GM23338 (cell line): ENCODE measurements around the gene AZU1. TPM values are rescaled to one million over a fixed set of nuclear protein-coding genes. Genes with fewer than 3 reads are reported as not detected.
"Not testable (repeated sequence)": the region's sequence is repeated elsewhere in the genome, so short reads cannot be mapped to it uniquely, and the experiment has no call there.

Source experiments
- ATAC-seq: fragments of 200-7000 bp; cut with Tn5 transposase; 3 replicates; pipeline ENCODE4 v1.9.1; 2020
- DNase-seq: peaks from one replicate; pipeline ENCODE4 v3.0.0-alpha.2; 2015; ENCODE audit warnings: low spot score
- H2AFZ ChIP-seq: fragments of 200-600 bp; sonication (generic); 2 replicates; pipeline ENCODE4 v1.8.0; 2016; ENCODE audit warnings: antibody characterized with exemption, mild to moderate bottlenecking, moderate library complexity
- H3F3A ChIP-seq: fragments of 200-600 bp; sonication (generic); replicated peaks from 2 replicates; pipeline ENCODE4 v1.8.0; 2017; ENCODE audit warnings: antibody characterized with exemption, mixed run types, low read depth
- H3K27ac ChIP-seq: fragments of 200-600 bp; sonication (generic); 2 replicates; pipeline ENCODE4 v1.6.1; 2016; ENCODE audit warnings: low read depth
- H3K27me3 ChIP-seq: fragments of 200-600 bp; sonication (generic); 2 replicates; pipeline ENCODE4 v1.8.0; 2016; ENCODE audit warnings: mild to moderate bottlenecking, mixed run types, moderate library complexity; ENCODE audit not compliant: insufficient read depth
- H3K36me3 ChIP-seq: fragments of 200-600 bp; sonication (generic); 2 replicates; pipeline ENCODE4 v1.8.0; 2016; ENCODE audit warnings: mild to moderate bottlenecking; ENCODE audit not compliant: insufficient read depth
- H3K4me1 ChIP-seq: fragments of 200-600 bp; sonication (generic); 2 replicates; pipeline ENCODE4 v1.8.0; 2016; ENCODE audit warnings: mild to moderate bottlenecking, moderate library complexity; ENCODE audit not compliant: insufficient read depth
- H3K4me2 ChIP-seq: fragments of 200-600 bp; sonication (generic); 2 replicates; pipeline ENCODE4 v1.7.1; 2017; ENCODE audit warnings: mixed run types
- H3K4me3 ChIP-seq: fragments of 200-600 bp; sonication (generic); 2 replicates; pipeline ENCODE4 v1.6.1; 2016; ENCODE audit warnings: mixed run types
- H3K79me2 ChIP-seq: fragments of 200-600 bp; sonication (generic); replicated peaks from 2 replicates; pipeline ENCODE4 v1.8.0; 2017; ENCODE audit warnings: mild to moderate bottlenecking; ENCODE audit not compliant: insufficient read depth
- H3K9me2 ChIP-seq: fragments of 200-600 bp; sonication (generic); 2 replicates; pipeline ENCODE4 v1.8.0; 2017; ENCODE audit not compliant: insufficient read depth
- H4K20me1 ChIP-seq: fragments of 200-600 bp; sonication (generic); replicated peaks from 2 replicates; pipeline ENCODE4 v1.8.0; 2017; ENCODE audit warnings: mild to moderate bottlenecking; ENCODE audit not compliant: insufficient read depth
- H3K27ac Mint-ChIP-seq: 2 replicates; pipeline ENCODE4 v1.8.0; 2020; ENCODE audit warnings: inconsistent platforms, mild to moderate bottlenecking, moderate library complexity, mixed read lengths
- H3K27me3 Mint-ChIP-seq: 3 replicates; pipeline ENCODE4 v1.8.0; 2022; ENCODE audit warnings: low read depth, mild to moderate bottlenecking, moderate library complexity, mixed read lengths, inconsistent platforms; ENCODE audit not compliant: insufficient read depth, poor library complexity
- H3K36me3 Mint-ChIP-seq: 3 replicates; pipeline ENCODE4 v1.8.0; 2021; ENCODE audit warnings: low read depth, mild to moderate bottlenecking, inconsistent platforms, moderate library complexity, mixed read lengths
- H3K4me1 Mint-ChIP-seq: 3 replicates; pipeline ENCODE4 v1.8.0; 2020; ENCODE audit warnings: mild to moderate bottlenecking, inconsistent platforms, mixed read lengths
- H3K4me3 Mint-ChIP-seq: 3 replicates; pipeline ENCODE4 v1.8.0; 2021; ENCODE audit warnings: moderate library complexity, mild to moderate bottlenecking, inconsistent platforms, mixed read lengths
- H3K9me3 Mint-ChIP-seq: 3 replicates; pipeline ENCODE4 v1.8.0; 2020; ENCODE audit warnings: moderate library complexity, mild to moderate bottlenecking, inconsistent platforms, mixed read lengths
- CREB1 ChIP-seq: fragments of 250-450 bp; sonication (Bioruptor Pico); IDR thresholded peaks from 2 replicates; pipeline ENCODE4 v1.5.0; 2020; ENCODE audit warnings: low read depth, mild to moderate bottlenecking, moderate library complexity
- EZH2phosphoT487 ChIP-seq: fragments of 200-600 bp; sonication (generic); IDR thresholded peaks from one replicate; pipeline ENCODE4 v1.8.1; 2018; ENCODE audit warnings: antibody characterized with exemption; ENCODE audit not compliant: unreplicated experiment
- POLR2AphosphoS5 ChIP-seq: IDR thresholded peaks from 2 replicates; pipeline ENCODE4 v1.6.1; 2016; ENCODE audit warnings: antibody characterized with exemption, low read depth
- ZNF114 ChIP-seq: fragments of 250-450 bp; sonication (Bioruptor Pico); IDR thresholded peaks from 2 replicates; pipeline ENCODE4 v1.5.0; 2020; ENCODE audit warnings: mild to moderate bottlenecking, moderate library complexity
- polyA plus RNA-seq: library from polyadenylated mRNA; unstranded; fragments of >200 nt; fragmentation: Nextera tagmentation; extraction: Ambion mirVana; gene quantifications from 2 replicates; pipeline ENCODE4 v1.2.1, GENCODE V29; 2016
- total RNA-seq: library from RNA; depleted of rRNA; stranded (reverse); fragments of >200 nt; shearing (Covaris generic); gene quantifications from 2 replicates; pipeline ENCODE4 v1.2.3, GENCODE V29; 2014
- TF ChIP-seq, protein P1 (sequence below): IDR thresholded peaks from one replicate; pipeline ENCODE4 v1.6.1; 2018; ENCODE audit warnings: antibody characterized with exemption; ENCODE audit not compliant: unreplicated experiment

The AZU1 gene
- total and polyA plus RNA-seq, 2 experiments from 2014 or later = 0.78 to 1.4 TPM

GRCh38 chr19:816500-816857, 11.2 kb upstream of the AZU1 start (continued):
- TF ChIP-seq, protein P1, sequence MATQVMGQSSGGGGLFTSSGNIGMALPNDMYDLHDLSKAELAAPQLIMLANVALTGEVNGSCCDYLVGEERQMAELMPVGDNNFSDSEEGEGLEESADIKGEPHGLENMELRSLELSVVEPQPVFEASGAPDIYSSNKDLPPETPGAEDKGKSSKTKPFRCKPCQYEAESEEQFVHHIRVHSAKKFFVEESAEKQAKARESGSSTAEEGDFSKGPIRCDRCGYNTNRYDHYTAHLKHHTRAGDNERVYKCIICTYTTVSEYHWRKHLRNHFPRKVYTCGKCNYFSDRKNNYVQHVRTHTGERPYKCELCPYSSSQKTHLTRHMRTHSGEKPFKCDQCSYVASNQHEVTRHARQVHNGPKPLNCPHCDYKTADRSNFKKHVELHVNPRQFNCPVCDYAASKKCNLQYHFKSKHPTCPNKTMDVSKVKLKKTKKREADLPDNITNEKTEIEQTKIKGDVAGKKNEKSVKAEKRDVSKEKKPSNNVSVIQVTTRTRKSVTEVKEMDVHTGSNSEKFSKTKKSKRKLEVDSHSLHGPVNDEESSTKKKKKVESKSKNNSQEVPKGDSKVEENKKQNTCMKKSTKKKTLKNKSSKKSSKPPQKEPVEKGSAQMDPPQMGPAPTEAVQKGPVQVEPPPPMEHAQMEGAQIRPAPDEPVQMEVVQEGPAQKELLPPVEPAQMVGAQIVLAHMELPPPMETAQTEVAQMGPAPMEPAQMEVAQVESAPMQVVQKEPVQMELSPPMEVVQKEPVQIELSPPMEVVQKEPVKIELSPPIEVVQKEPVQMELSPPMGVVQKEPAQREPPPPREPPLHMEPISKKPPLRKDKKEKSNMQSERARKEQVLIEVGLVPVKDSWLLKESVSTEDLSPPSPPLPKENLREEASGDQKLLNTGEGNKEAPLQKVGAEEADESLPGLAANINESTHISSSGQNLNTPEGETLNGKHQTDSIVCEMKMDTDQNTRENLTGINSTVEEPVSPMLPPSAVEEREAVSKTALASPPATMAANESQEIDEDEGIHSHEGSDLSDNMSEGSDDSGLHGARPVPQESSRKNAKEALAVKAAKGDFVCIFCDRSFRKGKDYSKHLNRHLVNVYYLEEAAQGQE = no peak
- TF ChIP-seq EZH2phosphoT487 (no peak), CREB1 (CRISPR knock-in tag) (no peak)

DNA sequence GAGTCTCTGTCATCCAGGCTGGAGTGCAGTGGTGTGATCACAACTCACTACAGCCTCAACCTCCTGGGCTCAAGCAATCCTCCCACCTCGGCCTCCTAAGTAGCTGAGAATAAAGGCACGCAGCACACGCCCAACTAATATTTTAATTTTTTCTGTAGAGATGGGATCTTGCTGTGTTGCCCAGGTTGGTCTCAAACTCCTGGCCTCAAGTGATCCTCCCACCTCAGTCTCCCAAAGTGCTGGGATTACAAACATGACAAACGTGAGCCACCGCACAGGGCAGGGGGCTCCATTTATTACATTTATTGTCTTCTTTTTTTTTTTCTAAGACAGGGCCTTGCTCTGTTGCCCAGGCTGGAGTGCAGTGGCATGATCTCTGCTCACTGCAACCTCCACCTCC, 7.4 kb upstream of the AZU1 start:
- not testable (repeated sequence) for ATAC-seq, H4K20me1 ChIP-seq, H3K9me2 ChIP-seq, H3K4me1 ChIP-seq, H3K27ac ChIP-seq, H3K4me1 Mint-ChIP-seq, H3F3A ChIP-seq, H3K36me3 ChIP-seq, H3K27ac Mint-ChIP-seq, DNase-seq, H3K9me3 Mint-ChIP-seq, H2AFZ ChIP-seq, H3K27me3 ChIP-seq
- Histone ChIP-seq H3K79me2 (peaks cover 23% of the 10 kb centered on the region), H3K4me3 (peak overlapping the region; percentile 84; the same call in 1 of the 2 replicates), H3K4me2 (peak overlapping the region; percentile 65; the same call in 1 of the 2 replicates)
- Mint-ChIP-seq H3K4me3 (peak overlapping the region; percentile 29; the same call in 2 of the 3 replicates), H3K36me3 (peaks cover 17% of the 10 kb centered on the region), H3K27me3 (peaks cover 11% of the 10 kb centered on the region)

DNA sequence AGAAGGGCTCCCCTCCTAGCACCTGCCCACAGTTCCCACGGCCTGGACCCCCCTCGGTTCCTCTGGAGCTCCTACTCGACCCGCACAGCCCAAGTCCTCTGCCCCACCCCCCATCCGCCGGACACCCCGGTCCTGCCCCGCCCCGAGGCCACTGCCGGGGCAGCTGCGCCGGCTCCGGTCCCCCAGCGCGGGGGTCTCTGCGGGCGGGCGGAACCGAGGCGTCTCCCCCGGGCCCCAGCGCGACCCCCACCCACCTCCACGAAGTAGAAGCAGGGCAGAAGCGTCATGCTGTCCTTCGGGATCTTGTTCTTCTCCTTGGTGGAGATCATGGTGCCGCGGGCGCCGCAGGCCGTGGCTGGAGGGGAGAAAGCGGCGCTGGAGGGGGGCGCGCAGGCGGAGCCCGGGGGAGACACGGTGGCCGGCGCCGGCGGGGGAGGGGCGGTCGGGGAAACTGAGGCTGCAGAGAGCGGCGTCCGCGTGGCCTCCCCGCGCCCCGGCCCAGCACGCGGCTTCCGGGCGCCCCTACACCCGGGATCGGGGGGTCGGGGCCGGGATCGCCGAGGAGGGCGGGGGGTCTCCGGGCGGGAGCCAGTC, 6.3 kb upstream of the AZU1 start:
- peaks cover 10% of the 10 kb centered on the region for H3K36me3 Mint-ChIP-seq

More for the DNA sequence above, 6.3 kb upstream of the AZU1 start:
- ATAC-seq (peak; percentile 37), DNase-seq (peak; percentile 67)
- Histone ChIP-seq H3K27me3 (no peaks in the 10 kb centered on the region; the same call in 1 of the 2 replicates), H3K4me3 (peak overlapping the region; percentile 84), H3K27ac (no peak overlapping the region), H3K9me2 (0 out of 2 replicates have a peak, but pooled peaks cover 3% of the 10 kb centered on the region), H3F3A (no peaks in the 10 kb centered on the region), H3K79me2 (peaks cover 23% of the 10 kb centered on the region), H4K20me1 (peaks cover 4% of the 10 kb centered on the region), H3K36me3 (no peaks in the 10 kb centered on the region), H3K4me1 (peaks cover 9% of the 10 kb centered on the region; the same call in 1 of the 2 replicates), H3K4me2 (peak overlapping the region; percentile 81), H2AFZ (no peak overlapping the region)
- no peak for TF ChIP-seq ZNF114 (CRISPR knock-in tag)
- TF ChIP-seq POLR2AphosphoS5 = peak; percentile 27
- Mint-ChIP-seq H3K4me3 (peak overlapping the region; percentile 70; the same call in 2 of the 3 replicates), H3K27me3 (peaks cover 9% of the 10 kb centered on the region), H3K9me3 (no peaks in the 10 kb centered on the region), H3K4me1 (peaks cover 6% of the 10 kb centered on the region; the same call in 2 of the 3 replicates), H3K27ac (no peak overlapping the region)
